Measurements from ENCODE around the gene DZIP1L.

- TF ChIP-seq CTCF (IDR thresholded peaks at IDR 0.05; ENCODE audit: low read depth, low read length), result no peak
- no peak for TF ChIP-seq MYC (IDR thresholded peaks at IDR 0.05; ENCODE audit: low read depth, low read length)
- TF ChIP-seq POLR2A (IDR thresholded peaks at IDR 0.05; ENCODE audit: extremely low read depth, insufficient read length), result no peak
Measured at GRCh38 chr3:138140940-138141339, 25.5 kb upstream of the DZIP1L start.
